DMS153 treated with DMSO at 0.1 percent for 48 hours (cell line): Measurements from ENCODE around the gene EPB41L4B.
"Not testable (repeated sequence)": the region's sequence is repeated elsewhere in the genome, so short reads cannot be mapped to it uniquely, and the experiment has no call there.

Source experiments
- DNase-seq: peaks from one replicate; lab custom pipeline; 2025; ENCODE audit not compliant: unreplicated experiment; lab: John Stamatoyannopoulos, UW

EPB41L4B gene

DNA sequence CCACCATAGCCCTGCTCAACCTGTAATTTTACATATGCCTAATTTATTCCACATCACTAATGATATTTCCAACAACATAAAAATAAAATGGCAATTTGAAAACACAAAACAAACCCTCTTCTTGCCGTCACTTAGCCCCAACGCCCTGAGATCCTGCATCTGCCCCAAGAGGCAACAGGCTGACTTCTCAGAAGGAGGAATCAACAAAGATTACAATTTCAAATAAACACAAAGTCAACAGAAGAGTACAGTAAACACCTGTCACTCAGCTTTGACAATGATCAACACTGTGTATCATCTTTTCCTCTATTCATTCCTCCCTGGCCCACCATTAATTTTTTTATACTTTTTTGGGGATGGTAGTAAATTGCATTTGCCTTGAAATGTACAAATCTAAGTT is 19.8 kb downstream of the EPB41L4B start:
- no peak for DNase-seq

GRCh38 chr9:109299891-109300290 is 21.0 kb downstream of the EPB41L4B start:
- DNase-seq, result no peak

- no peak for DNase-seq
Measured at GRCh38 chr9:109297899-109298298, 23.0 kb downstream of the EPB41L4B start.

DNA sequence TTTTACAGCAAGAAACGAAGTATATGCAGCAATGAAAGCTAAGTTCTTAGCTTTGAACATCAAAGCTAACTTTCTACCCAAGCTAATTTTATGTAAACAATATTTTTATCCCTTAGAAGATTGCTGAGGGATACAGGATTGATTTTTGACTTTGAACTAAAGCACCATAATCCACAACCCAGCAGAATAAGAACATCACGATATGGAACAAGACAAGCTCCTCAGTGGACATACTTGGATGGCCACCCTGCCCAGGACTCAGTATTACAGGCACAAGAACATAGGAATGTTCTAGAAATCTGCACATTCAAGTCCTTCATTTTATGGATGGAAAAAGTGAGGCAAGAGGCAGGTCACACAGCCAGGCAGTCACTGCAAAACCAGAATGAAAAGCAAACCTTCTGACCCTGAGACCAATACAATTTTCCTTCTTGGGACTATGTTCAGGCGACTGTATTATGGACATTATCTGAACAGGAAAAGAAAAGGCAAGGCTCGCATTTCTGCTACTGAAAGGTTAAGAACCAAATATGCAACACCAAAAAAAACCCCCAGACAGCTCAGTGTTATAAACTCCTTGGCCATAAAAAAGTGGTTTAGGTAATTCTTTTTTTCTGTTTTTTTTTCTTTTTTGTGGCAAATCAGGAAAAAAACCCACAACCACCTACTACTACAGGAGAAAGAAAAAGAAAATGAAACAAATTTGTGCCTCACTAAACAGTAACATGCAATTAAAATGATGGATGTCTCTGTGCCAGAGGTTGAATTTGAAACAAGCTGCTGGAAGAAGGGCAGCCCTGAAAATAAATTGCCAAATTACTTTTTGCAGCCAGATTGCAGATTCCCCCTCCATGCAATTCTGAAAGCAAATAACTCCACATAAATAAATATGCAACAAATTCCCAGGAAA is 25.4 kb downstream of the EPB41L4B start:
- DNase-seq, result no peak

DNA sequence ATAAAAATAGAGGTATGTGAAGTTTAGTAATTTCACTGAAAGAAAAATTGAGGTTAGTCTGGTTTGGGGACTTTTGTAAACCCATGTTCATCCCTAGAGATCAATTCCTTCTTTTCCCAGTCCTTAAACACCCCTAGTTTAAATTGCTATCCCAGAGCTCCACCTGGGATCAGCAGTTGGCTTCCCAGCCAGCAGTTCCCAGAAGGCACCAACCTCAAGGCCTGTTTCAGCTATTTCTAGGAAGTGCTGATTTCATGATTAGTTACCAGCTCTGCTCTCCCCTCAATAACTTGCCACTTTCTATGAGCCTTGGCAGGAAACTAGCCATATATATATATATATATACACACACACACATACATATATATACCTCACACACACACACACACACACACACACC is 30.5 kb downstream of the EPB41L4B start:
- no peak for DNase-seq

- DNase-seq, result no peak
Measured at GRCh38 chr9:109289931-109290330, 30.9 kb downstream of the EPB41L4B start.

GRCh38 chr9:109289186-109289585 is 31.7 kb downstream of the EPB41L4B start:
- DNase-seq, result no peak

DNA sequence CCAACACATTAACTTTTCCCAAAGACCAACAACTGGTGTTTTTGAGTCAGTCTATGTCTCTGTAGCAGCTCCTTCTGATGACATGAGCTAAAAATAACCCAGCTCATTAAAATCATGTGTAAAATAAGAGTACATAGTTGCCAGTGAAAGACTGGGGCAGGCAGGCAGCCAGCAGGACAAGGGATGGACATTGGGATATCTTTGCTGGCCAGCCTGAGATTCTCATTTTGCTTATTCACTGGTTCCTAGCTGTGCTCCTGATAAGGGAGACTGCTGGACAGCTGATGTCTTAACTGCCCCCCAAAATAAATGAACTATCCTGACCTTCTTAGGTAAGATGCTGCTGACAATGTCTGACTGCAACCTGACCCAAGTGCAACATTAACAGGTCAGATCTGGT is 33.9 kb downstream of the EPB41L4B start:
- no peak for DNase-seq

DNA sequence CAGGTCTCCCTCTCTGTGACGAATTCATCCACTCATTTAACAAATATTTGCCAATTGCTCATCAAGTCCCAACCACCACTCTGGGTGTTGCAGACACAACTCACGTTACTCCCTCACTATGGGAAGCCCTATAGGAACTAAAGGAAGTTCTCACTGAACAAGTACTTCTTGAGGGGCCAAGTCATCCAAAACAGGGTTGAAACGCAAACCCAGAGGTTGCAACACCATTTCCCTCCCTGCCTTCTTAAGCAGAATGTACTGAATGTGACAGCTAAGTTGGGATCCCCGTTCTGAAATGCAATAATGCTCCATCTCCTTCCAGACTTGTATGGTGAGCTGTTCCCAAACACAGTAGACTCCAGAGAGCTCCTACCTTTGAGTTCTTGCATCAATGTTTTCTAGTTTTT is 34.3 kb downstream of the EPB41L4B start:
- no peak for DNase-seq

DNA sequence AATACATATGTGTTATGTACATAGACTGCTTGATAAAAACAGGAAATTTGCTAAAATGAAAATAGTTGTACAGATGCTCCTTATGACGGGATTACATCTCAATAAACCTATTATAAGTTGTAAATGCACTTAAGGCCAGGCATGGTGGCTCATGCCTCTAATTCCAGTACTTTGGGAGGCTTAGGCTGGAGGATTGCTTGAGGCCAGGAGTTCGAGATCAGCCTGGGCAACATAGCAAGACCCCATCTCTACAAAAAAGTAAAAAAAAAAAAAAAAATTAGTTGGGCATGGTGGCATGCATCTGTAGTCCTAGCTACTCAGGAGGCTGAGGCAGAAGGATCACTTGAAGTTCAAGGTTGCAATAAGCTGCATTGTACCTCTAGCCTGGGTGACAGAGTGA is 37.2 kb downstream of the EPB41L4B start:
- DNase-seq, result not testable (repeated sequence)

DNA sequence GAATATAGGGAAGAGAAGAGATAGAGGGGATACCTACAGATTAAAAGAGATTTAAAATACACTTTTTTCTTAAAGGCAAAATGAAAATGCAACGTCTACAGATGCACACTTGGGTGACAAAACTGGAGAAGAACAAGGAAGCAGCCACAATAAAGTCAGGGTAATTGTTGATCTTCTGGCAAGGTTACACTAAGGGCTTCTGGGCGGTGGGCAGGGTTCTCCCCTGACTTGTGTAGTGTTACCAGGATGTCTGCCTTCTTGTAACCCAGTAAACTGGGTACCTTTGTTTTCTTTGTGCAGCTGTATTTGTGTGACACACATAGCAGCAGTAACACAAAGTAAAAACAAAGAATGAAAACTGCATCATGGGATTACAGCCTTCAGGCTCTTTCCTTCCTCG is 37.8 kb downstream of the EPB41L4B start:
- DNase-seq, result no peak

GRCh38 chr9:109282302-109282701 is 38.6 kb downstream of the EPB41L4B start:
- DNase-seq, result no peak

DNA sequence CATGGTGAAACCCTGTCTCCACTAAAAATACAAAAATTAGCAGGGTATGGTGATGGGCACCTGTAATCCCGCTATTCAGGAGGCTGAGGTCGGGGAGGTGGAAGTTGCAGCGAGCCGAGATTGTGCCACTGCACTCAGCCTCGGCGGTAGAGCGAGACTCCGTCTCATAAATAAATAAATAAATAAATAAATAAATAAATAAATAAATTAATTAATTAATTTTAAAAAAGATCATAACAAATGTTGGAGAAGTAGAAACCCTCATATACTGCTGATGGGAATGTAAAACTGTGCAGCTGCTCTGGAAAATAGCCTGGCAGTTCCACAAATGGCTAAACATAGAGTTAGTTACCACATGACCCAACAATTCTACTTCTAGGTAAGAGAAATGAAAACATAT is 39.3 kb downstream of the EPB41L4B start:
- no peak for DNase-seq

- DNase-seq, result no peak
Measured at GRCh38 chr9:109278848-109279247, 42.0 kb downstream of the EPB41L4B start.

DNA sequence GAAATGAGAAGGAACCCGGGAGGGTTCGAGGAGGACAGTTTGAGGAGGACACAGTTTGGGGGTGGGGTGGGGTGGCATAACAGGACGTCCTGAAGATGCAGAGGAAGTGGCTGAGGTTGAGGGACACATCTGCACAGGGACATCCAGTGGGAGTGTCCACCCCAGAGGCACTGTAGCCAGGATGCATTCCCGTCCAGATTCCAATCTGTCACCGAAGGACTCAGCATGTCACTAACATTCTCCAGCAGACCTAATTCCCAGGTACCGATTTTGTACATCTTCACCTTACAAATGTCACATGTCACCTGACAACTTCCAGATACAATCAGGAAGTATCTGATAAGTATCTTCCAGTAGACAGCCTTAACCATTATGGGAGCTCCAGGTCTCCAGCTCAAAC is 42.6 kb downstream of the EPB41L4B start:
- no peak for DNase-seq

DNA sequence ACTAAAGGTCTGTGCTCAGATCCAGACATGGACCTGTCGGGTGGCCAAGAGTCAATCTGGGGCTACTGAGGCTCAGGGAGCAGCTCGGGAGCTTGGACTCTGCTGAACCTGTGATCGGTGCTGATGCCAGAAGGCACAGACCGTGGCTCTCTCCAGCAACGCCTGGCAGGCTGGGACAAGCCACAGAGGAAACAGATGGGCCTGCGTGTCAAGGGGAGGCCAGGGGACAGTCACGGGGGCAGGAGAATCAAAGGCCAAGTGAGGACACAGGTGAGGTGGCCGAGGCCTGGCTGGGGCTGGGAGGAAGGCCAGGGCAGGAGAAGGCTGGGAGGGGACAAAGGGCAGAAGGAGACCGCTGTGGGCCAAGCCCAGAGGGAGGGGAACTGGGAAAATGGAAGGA is 43.4 kb downstream of the EPB41L4B start:
- DNase-seq, result no peak

DNA sequence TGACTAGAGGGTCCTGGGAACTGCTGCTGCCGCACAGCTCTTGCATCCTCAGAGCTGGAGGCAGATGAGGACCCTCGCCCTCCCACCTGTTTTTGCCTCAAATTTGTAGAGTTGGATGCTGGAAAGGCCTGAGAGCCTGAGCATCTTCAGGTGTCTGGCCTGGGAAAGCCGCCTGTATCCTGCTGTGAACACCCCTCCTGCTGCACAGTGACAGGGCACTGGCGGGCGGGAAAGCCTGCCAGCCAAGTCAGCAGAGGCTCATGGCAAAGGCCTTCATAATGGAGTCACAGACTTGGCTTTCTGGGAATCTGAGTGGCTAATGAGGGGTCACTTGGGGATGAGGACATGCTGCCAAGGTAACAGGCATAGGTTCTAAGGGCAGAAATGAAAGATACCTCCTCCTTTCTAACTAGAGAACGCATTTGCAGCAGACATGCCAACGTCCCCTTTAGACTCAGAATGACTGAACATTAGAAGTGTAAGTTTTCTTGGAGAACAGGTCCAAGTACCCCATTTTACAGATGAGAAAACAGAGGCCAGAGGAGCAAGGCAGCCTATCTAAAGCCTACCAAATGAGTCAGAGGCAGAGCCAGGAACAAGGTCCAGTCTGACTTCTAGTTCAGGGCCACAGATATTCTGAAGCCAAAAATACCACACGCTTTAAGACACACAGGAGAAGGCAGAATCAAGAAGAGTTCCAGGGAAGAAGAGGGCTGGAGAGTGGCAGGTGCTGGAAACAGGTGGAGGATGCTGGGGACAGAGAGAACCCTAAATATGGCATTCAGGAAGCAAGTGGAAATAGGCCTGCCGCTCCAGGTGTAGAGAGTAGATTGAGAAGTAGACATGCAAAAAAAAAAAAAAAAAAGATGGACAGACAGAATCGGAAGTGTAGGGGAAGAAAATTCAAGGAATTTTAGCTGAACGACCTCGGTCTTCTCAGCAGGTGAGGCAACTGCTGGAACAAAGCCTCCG is 44.1 kb downstream of the EPB41L4B start:
- no peak for DNase-seq

DNA sequence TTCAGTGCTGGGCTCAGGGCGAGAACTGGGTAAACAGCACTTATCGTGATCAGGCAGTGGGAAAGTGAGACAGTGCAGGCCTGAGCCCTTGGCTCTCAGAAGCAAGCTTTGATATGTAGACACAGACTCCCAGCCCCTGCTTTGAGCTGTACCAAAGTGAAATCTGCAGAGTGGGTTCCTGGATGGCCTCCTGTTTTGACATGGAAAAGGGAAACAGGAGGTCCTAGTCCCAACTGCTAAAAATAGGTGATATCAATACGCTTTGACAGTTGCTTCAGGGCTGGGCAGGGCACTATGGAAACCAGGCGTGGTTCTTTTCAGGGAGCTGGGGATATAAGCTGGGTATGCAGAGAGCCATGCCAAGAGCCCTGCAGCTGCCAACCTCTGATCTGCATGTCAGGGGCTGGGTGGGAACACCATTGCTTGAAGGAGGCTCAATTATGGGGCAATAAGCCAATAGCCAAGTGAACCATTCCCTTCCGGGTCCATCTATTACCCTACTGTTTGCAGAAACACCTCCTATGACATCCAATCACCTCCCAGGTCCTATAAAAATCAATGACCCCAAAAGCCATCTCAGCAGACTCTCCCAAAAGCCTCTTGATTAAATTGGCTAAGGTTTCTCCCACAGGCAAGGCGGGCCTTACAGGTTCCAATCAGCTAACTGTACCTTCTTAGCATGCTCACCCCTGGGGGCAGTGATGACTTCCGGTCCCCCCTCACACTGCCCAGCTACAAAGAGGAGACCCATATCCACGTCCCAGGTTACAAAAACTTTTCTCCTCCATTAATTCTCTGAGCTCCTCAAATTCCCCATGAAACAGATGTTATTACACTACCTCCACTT is 45.8 kb downstream of the EPB41L4B start:
- DNase-seq, result peak; percentile 39

- no peak for DNase-seq
Measured at GRCh38 chr9:109273869-109274268, 47.0 kb downstream of the EPB41L4B start.

GRCh38 chr9:109272745-109273144 is 48.1 kb downstream of the EPB41L4B start:
- DNase-seq, result no peak

DNA sequence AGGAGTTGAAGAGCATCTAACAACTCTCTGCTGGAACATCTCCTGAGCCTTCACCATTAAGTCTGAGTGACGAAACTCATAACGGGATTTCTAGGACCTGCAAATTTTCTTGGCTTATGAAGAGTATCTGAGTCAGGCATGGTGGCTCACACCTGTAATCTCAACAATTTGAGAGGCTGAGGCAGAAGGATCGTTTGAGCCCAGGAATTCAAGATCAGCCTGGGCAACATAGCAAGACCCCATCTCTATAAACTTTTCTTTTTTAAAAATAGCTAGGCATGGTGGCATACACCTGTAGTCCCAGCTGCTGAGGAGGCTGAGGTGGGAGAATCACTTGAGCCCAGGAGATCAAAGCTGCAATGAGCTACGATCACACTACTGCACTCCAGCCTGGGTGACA is 48.8 kb downstream of the EPB41L4B start:
- DNase-seq, result no peak
